HK-2 (cell line): ENCODE results near the gene GOPC.
"Not testable (repeated sequence)": the region's sequence is repeated elsewhere in the genome, so short reads cannot be mapped to it uniquely, and the experiment has no call there.

Experiments used
- DNase-seq: peaks from one replicate; pipeline ENCODE4 v3.0.0-alpha.2; 2018; ENCODE audit not compliant: unreplicated experiment

GOPC gene

DNA sequence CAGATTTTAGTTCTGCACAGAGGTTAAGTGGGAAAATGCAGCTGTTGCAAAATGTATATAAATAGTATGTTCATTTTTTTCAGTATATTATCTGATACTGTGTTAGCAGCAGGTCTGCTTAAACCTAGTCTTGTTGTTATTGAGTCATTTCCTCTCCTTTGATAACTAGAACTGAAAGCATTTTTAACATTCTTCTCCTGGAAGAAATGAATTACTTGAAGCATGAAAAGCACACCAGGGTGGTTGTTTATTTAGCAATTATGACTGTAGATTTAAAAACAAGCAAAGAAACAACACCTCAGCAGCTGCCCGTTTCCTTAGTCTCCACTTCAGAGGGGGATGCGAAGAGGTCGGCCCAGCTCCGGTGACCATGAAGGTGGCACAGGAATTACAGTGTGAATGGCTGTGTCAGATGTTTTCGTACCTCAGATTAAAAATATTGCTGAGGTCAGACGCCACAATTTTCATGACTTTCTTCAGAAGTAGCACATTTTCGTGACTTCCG lies 53.5 kb downstream of the GOPC start:
- no peak for DNase-seq

GRCh38 chr6:117547688-117548621 lies 54.4 kb downstream of the GOPC start:
- DNase-seq: no peak

DNA sequence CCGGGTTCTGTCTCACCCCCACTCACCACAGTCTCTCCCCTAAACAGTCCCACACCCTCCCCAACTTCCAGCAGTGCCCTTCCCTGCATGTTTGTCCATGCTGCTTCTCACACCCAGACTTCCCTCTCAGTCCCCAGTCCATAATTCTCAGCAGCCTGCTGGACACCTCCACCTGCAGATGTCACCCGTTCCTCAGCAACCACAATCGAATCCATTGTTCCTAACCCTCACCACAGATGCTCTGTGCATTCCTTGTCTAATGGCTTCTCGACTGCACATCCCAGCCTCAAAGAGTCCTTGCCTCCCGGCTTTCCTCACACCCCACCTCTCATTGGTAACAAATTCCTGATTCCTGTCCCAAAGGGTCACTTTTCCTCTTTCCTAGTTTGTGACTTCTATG lies 55.6 kb downstream of the GOPC start:
- DNase-seq: no peak

- no peak for DNase-seq
These were observed 57.1 kb downstream of the GOPC start for GRCh38 chr6:117545161-117545595.

DNA sequence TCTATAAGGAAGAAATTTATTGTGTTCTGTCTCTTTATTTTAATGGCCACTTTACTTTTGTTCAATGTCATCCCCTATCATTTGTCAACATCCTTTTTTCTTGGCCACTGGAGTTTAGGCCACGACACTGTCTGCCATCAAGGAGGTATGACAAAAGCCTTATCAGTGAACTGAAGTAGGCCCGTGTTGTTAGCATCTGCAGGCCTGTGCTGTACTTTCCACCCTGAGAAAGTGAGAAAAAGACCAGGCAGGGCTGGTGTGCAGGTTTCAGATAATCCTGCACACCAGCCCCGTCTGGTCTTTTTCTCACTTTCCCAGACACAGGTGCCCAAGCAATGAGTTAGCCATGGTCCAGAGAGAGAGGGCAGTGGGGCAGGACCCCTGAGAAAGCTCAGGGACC lies 57.6 kb downstream of the GOPC start:
- no peak for DNase-seq

DNA sequence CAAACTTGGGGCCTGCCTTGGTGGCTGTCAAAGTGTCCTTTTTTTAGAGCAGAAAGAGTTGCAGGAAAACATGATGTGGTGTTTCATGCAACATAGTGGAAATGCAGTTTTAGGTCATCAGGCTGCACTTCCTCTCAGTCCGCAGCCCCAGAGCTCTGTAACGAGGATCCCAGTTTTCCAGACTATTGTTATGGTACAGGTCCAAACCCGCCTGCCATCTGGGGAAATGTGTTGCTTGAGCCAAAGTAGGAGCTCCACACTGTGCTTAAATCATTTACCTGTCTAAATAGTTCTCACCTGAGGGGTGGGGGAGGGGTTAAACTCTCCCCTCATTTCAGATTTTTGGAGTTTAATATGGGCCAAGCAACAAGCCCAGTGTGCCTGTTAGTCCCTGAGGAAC lies 59.8 kb downstream of the GOPC start:
- no peak for DNase-seq

DNA sequence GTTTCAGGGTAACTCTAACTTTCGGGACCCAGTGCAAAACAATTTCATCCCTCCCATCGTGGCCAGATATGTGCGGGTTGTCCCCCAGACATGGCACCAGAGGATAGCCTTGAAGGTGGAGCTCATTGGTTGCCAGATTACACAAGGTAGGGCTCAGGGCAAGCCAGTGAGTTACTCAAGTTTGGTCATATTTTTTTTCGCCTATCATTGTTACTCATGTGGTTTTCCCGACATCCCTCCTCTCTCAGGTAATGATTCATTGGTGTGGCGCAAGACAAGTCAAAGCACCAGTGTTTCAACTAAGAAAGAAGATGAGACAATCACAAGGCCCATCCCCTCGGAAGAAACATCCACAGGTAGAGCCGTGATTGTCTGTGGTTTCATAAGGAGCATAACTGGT lies 61.6 kb downstream of the GOPC start:
- no peak for DNase-seq

DNA sequence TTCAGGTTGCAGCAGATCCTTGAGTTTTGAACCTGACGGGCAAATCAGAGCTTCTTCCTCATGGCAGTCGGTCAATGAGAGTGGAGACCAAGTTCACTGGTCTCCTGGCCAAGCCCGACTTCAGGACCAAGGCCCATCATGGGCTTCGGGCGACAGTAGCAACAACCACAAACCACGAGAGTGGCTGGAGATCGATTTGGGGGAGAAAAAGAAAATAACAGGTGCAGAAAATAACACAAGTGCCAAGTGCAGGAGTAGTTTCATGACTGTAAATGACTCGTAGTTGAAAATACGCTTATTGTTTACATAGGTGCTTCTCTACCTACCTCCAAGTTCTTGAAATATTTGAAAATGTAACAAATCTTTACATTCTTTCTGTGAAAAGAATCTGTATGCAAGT lies 63.7 kb downstream of the GOPC start:
- no peak for DNase-seq

DNA sequence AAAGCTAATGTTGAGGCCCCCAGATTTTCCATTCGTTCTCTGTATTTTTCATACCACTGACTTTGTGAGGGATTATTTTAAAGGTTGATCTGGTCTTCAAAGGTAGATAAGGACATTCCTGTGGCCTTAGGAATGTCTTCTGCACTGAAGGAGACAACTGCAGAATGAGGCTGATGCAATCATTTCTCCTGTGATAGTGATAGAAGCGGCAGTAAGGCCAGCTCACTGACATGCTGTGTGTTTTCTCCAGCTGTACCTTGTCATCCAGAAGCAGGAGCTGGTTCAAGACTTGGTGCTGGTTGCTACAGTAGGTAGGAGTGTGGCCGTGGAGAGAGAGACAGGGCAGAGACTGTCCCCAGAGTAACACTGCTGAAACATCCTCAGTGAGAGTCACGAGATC lies 66.0 kb downstream of the GOPC start:
- DNase-seq: no peak

DNA sequence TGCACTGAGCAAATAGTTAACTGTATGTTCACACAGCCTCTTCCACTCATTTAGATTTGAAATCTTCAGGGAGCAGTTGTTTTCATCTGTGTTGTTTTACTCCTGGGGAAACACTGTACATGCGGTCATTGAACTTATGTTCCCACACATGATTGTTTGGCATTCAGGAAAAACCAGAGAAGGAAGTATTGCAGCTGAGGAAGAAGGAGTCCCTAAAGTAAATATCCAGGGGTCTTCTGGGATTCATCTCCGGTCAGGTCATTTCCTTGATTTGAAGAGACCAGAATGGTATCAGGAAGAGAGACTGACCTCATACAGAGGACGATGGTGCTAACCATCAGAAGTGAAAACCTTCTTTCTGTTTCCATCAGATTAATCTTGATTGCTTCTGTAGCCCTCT lies 67.3 kb downstream of the GOPC start:
- DNase-seq: no peak

DNA sequence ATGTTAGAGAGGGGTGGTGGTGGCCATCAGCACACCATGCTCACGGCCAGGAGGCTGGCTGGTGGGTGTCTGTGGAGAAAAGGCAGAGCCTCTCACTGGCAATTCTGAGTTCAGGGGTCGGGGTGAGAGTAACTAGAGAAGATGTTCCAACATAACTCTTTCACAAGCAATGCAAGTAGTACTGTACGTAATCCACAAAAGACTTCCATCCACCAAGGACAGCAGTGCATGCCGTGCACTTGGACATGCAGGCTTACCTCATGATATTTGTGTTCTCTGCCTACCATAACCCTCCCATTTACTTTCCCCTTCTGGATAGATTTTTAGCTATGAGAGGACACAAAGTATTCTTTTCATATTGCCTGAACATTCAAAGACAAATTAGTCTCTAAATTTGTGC lies 68.5 kb downstream of the GOPC start:
- no peak for DNase-seq

DNA sequence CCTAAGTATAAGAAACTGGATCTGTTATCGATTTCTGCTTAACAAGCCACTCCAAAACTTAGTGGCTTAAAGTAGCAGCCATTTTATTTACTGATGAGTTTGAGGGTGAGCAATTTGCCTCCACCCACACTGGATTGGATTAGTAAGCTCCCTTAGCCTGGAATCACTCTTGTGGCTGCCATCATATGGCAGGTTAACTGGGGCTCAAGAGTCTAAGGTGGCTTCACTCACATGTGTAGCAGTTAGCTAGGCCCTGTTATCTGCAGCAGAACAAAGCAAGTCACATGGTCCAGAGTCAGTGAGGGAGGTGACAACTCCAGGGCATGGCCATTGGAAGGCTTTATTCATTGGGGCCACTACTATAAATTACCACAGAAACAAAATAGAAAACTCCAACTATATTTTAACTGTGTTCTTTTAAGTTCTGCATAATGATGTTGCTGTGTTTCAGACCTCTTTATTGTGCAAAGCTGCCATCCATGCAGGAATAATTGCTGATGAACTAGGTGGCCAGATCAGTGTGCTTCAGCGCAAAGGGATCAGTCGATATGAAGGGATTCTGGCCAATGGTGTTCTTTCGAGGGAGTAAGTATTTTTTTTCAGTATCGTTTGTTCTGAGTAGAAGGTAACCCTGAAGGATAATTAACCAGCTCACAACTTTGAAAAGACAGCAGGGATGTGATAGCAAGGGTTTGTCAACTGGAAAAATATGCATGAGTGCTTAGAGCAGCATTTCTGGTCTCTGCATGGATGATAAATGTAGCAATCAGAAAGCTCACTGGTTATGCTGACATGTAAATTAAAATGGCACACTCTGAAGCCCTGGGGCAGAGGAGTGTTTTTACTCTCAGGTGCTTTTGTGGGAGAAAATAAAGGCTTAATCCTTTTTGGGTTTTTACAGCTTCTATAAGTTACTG lies 70.2 kb downstream of the GOPC start:
- DNase-seq: no peak

DNA sequence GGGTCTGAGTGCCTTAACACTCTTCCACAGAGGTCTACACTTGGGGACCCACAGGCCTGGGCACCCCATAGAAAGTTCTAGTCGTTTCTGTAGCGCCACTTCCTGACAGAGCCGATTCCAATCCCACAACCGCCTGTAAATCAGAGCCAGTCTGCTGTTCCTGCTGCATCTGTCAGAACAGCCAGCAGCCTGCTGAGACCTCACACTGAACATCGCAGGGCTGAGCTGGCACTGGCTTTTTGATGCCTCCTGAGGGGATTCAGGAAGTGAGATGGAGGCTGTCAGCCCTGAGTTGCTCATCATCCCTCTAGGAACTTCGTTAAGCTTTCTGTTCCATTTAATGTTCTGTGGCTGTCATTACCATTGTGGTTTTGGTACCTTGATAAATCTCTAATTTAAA lies 71.0 kb downstream of the GOPC start:
- DNase-seq: no peak

DNA sequence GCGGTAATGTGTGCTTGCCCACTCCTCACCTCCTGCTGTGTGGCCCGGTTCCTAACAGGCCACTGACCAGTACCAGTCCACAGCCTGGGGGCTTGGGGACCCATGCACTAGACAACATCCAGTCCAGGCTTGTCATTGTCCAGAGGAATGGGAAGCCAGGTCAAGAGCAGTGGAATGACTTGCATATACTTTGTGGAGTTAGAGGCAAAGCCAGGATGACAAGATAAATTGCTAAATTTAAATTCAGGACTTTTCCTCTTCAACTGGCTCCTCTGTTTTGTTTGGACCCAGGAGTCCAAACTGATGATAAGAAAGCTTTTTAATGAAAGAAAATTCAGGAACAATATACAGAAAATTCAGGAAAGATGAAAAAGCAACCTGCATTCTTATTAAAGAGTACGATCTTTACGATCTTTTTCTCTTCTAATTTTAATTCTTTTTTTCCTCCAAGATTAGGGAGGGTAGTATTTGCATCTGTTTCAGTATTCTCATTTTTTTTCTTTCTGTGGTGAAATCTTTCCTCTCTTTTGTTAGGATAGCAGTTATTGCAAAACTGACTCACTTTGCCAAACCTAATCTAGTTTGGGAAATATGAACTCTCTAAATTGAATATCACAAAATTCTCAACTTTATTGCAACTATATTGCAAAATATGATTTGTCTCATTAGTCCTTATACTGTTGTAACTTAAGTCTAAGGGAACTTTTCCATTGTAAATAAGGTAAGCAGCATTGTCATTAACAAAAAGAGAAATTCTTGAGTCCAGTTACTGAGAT lies 71.7 kb downstream of the GOPC start:
- no peak for DNase-seq

GRCh38 chr6:117525607-117526006 lies 76.7 kb downstream of the GOPC start:
- DNase-seq: no peak

DNA sequence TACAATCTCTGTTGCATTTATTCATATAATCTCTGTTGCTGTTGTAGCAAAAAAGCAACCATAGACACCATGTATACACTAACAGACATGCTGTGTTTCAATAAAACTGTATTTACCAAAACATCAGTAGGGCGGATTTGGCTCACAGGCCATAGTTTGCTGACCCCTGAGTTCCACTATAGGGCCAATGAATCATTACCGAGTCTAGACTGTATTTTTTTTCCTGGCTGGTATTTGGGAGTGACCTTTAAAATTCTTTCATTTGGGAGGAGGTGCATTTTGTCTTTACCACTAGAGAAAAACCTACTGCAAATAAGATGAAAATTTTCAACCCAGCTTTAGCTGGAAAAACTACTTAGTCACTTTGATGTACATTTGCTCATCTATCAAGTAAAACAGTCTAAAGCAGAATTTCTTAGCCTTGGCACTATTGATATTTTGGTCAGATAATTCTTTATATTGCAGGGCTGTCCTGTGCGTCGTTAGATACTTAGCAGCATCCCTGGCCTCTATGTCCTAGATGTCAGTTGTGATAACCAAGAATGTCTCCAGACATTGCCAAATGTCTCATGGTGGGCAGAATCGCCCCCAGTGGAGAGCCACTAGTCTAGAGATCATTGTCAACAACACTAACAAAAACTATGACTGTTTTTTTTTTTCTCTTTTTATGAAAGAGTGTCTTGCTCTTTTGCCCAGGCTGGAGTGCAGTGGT lies 80.4 kb downstream of the GOPC start:
- no peak for DNase-seq

GRCh38 chr6:117520603-117521395 lies 81.5 kb downstream of the GOPC start:
- no peak for DNase-seq

DNA sequence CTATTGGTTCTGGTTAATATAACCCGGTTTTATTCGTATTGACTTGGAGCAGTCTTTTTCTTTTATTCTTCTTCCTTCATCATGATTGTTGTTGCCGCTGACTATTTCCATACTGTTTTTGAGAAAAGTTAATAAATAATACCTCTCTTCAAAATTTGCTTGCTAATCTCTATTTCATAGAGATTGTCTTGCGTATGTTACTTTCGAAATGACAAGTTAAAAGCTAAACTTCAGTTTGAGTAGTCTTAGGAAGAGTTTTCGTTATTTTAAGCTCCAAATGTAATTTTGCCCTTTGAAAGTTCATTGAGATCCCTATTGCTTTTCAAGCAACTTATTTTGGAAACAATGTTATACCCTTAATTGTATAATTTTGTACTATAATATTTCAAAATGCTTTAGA lies 83.4 kb downstream of the GOPC start:
- DNase-seq: no peak

DNA sequence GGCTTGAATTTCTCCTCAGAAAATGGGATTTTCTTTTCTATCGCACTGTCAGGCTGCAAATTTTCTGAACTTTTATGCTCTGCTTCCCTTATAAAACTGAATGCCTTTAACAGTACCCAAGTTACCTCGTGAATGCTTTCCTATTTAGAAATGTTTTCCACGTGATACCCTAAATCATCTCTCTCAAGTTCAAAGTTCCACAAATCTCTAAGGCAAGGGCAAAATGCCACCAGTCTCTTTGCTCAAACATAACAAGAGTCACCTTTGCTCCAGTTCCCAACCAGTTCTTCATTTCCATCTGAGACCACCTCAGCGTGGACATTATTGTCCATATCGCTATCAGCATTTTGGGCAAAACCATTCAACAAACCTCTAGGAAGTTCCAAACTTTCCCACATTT lies 84.3 kb downstream of the GOPC start:
- not testable (repeated sequence) for DNase-seq

GRCh38 chr6:117515326-117515725 lies 87.0 kb downstream of the GOPC start:
- DNase-seq: no peak
